VCaP (cell line): Measurements from ENCODE around the gene SELENOM.
A peak's percentile ranks its signal among the peaks of the same experiment; 100 is the strongest.
"Not testable (repeated sequence)": the region's sequence is repeated elsewhere in the genome, so short reads cannot be mapped to it uniquely, and the experiment has no call there.

Source experiments
- H3K27ac ChIP-seq: fragments of 450-650 bp; 2 replicates; pipeline ENCODE4 v1.5.1; 2017
- TF ChIP-seq, protein P1 (sequence below): fragments of 450-650 bp; conservative IDR thresholded peaks from 2 replicates; pipeline ENCODE4 v1.5.1; 2017; ENCODE audit warnings: mild to moderate bottlenecking, moderate library complexity

The SELENOM gene

DNA sequence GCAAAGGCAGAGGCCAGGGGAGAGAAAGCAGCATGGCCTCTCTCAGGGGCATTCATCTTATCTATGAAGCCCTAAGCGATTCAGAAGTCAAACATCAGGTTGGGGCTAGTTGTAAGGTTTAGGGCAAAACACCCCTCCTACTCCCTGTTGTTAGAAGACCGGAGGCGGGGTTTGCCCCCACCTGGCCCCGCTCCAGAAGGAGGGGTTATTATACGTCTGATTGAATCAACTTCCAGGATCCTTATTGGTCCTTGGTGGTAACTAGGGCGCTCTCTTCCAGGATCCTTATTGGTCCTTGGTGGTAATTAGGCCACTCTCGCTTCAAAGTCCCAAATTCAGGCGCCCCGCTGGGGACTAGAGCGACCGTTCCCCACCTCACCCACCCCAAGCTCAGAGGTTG lies 38.4 kb downstream of the SELENOM start:
- TF ChIP-seq, protein P1, sequence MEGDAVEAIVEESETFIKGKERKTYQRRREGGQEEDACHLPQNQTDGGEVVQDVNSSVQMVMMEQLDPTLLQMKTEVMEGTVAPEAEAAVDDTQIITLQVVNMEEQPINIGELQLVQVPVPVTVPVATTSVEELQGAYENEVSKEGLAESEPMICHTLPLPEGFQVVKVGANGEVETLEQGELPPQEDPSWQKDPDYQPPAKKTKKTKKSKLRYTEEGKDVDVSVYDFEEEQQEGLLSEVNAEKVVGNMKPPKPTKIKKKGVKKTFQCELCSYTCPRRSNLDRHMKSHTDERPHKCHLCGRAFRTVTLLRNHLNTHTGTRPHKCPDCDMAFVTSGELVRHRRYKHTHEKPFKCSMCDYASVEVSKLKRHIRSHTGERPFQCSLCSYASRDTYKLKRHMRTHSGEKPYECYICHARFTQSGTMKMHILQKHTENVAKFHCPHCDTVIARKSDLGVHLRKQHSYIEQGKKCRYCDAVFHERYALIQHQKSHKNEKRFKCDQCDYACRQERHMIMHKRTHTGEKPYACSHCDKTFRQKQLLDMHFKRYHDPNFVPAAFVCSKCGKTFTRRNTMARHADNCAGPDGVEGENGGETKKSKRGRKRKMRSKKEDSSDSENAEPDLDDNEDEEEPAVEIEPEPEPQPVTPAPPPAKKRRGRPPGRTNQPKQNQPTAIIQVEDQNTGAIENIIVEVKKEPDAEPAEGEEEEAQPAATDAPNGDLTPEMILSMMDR: no peak
- H3K27ac ChIP-seq: no peak overlapping the region

DNA sequence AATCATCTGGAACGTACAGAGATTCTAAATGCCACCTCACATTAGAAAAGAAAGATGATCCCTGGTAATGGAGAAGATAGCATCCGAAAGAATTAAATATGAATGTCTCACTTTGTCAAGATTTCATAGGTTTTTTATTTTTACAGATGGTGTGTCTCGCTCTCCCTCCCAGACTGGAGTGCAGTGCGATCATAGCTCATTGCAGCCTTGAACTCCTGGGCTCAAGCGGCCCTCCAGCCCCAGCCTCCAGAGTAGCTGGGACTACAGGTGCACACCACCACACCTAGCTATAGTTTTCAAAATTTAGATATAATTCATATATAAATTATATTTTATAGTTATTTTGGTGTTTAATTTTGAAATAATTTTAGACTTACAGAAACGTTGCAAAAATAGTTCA lies 43.0 kb downstream of the SELENOM start:
- no peak overlapping the region for H3K27ac ChIP-seq
- TF ChIP-seq, protein P1: no peak

DNA sequence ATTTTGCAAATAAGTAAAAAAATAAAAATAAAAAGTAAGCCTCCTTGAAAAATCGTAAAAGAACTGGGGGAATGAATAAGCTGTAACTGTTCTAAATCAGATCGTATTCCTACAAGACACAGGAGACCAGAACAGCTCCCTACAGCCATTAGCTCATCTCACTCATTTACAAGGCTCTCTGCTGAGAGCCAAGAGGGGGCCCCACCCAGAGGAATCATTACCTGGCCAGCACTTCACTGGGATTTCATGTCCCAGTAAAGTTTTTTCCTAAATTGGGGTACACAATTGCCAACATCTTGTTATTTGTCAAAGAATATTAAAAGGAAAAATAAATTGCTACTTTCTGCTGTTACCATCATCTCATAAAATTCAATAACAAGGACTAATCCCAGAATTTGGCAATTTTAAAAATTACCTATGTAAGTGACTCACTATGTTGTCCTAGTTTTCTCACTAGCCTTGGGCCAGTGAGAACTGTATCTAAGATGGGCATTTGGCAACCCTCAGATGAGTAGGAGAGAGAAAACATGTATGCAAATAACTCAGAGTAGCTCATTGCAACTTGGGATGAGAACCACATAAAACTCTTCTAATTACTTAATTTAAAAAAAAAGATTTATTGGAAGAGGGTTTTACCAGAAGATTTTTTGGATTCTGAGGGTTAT lies 44.7 kb downstream of the SELENOM start:
- TF ChIP-seq, protein P1: no peak
- no peak overlapping the region for H3K27ac ChIP-seq

DNA sequence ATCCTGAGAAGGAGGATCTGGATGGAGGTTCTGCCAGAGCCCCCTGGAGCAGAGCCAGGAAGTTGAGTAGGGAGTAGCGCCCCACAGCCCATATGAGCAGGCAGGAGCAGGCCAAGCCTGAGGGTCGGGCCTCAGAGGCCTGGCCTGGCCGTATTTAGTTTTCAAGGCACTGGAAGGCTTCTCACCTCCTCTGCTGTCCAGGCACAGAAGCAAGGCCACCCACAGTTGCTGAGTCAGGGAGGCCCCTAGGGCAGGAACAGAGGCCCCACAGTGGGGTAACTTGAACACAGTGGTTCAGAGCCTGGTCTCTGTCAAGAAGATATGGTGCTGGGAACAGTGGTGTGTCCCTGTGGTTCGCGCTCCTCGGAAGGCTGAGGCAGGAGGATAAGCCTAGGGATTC lies 47.7 kb downstream of the SELENOM start:
- not testable (repeated sequence) for H3K27ac ChIP-seq

DNA sequence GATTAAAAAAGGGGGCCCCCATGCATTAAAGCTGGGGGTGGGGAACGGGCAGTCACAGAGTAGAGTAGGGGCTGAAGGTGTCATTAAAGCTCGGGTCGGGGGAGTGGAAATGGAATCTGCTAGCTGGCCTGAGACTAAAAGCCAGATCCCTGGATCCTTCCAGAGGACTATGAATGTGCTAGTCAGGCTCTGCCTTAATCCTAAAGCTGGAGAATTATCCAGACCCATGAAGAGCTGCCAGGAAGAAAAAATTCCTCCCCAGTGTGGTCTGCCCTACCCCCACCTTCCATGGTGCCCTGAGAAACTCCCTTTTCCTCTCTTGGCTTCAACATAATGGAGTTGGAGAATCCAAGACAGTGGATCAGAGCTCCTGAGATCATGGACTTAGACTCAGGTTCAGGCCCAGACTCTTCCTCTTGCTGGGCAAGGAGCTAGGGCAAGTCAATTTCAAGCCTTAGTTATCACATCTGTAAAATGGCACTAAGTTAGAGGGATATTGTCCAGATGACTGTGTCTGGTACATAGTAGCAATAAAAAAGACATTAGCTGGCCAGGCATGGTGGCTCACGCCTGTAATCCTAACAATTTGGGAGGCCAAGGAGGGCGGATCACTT lies 50.3 kb downstream of the SELENOM start:
- TF ChIP-seq, protein P1: no peak
- no peak overlapping the region for H3K27ac ChIP-seq

DNA sequence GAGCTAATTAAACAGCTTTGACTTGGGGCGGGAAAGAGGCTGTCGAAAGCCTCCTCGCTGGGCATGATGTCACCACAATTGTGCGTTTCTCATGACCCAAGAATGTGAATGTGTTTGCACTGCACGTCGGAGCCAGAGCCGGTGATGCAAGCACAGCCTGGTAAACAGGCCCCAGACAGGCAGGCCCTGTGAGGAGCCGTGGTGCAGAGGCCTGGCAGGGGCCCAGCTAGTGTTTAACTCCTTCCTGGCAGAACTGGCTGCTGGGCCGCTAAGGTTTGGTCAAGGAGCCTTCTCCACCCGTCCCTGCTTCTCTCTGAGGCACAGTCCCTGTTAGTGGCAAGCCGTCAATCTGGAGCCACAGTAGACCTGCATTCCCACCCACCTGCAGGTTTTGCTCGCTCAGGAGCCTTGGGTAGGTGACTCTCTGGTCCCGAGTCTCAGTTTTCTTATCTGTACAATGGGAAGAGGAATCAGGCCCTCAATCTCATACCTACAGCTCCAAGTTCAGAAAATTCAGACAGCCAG lies 51.7 kb downstream of the SELENOM start:
- TF ChIP-seq, protein P1: no peak
- peak overlapping the region; percentile 63 for H3K27ac ChIP-seq

DNA sequence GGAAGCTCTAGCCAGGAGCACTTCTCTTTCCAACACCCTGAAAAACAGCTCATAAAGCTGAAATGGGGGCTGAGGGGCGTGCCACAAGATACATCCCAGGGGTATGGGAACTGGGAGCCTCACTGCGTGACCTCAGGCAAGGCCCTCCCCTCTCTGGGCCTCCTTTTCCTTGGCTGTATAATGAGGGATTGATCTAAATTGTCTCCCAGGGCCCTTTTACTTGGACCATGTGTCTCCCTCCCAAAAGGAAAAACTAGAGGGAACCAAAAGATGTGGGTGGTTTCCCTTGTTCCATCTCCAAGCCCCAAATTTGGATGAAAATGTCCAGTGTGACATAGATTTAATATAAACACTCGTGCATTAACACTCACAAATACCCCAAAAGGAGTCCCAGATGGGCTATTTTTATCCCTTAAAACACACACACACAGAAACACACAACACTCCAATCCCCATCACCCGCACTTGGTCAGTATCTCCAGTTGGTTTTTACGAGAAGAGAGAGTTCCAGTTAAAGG lies 52.2 kb downstream of the SELENOM start:
- TF ChIP-seq, protein P1: no peak
- peak overlapping the region; percentile 63 for H3K27ac ChIP-seq
